ENCODE results near the gene IPPK.

IPPK gene, protein sequence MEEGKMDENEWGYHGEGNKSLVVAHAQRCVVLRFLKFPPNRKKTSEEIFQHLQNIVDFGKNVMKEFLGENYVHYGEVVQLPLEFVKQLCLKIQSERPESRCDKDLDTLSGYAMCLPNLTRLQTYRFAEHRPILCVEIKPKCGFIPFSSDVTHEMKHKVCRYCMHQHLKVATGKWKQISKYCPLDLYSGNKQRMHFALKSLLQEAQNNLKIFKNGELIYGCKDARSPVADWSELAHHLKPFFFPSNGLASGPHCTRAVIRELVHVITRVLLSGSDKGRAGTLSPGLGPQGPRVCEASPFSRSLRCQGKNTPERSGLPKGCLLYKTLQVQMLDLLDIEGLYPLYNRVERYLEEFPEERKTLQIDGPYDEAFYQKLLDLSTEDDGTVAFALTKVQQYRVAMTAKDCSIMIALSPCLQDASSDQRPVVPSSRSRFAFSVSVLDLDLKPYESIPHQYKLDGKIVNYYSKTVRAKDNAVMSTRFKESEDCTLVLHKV

DNA sequence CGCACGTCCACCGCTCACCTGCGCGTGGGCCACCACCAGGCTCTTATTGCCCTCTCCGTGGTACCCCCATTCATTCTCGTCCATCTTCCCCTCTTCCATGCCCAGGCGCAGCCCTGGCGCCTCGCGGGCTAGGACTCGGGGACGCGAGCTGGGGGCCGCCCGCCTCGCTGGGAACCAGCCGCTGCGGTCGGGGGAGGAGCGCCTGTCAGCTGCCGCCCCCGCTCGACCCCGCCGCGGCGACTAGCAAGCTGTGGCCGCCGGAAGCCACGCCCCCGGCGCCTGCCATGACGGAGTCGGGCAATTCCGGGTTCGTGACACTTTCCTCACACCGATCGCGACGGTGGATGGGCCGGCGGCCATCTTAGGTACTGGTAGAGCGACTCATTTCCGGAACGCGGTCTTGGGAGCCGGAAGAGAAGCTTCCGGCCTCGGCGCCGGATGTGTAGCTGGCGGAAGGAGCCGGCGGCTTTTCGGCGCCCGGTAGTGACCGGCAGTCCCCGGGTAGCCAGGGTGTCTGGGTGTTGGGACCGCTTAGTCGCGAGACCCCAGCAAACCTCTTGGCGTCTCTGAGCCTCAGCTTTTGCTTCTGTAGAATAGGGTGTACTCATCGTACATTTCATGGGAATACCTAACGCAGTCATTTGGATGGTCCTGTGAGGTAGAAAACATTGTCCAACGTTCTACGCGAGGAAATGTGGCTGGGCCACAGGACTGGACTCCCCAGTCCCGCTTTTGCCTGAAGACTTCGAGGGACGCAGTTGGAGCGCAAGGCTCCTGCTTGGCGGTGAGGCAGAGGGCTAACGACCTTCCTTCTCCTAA lies at the start of gene IPPK:
Gene IPPK (minus strand): TSS at position 242 of the 819 bp plus-strand sequence. CDS start 143 bp downstream, at position 99.
- DNase-seq (ENCODE audit: low read depth in 2 of 2): peak; percentile 98

DNA sequence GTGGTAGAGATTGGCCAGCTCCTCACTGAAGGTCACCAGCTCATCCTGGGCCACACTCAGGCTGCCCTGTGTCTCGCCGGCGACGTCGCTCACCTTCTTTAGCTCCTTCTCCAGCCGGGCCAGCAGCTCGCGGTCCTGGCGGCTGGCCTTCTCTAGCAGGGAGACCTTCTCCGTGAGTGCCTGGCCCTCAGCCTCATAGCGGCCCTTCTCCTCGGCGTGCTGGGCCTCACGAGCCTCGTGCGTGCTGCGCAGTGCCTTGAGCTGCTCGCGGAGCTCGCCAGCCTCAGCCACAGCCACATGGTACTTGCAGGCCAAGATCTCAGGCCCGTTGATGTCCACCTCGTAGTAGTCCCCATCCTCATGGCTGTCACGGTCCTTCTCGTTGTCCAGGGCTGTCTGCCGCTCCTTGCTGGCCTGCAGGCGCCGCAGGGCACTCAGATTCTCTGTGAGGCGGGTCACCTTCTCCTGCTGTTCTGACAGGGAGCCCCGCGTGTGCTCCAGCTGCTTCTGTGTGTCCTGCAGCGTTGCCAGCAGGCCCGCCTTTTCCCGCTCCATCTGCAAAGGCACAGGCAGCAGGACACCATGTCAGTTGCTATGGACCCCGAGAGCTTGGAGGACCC lies 49.2 kb upstream of the IPPK start:
- DNase-seq (ENCODE audit: low read depth in 2 of 2): no peak

DNA sequence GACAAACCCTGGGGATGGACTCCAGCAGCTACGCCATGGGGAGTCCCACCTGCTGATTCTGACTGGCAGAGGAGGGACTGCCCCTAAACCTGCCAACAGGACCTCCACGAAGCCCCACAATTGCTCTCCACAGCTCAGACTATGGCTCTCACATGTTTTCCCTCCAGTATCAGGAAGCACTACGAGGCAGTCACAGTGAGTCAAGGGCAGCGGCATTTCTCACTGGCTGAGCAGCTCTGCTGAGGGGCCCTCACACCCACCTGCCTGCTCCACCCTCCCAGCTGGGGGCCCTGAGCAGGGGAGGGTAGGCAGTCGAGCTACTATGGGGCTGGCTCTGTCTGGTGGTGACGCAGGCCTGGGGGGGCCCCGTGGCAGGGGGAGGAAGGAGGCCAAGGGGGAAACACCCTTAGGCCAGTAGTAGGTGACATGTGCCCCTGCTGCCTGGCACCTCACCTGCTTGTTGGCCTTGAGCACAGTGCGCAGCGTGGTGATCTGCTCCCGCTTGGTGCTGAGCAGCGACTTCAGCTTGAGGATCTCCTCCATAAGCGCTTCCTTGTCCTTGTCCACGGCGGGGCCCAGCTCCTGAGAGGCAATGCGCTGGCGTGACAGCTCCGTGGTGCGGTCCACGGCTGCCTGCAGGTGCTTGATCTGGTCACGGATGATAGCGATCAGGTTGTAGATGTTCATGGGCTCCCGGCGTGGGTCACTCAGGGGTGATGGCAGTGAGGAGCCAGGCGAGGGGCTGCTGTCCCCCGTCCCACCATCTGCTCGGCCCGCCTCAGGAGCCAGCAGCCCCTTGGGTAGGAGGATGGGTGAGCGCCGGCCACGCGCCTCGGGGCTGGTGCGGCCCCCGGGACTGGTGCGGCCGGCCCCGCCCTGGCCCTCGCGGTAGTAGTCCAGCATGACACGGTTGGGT lies 48.4 kb upstream of the IPPK start:
- DNase-seq (ENCODE audit: low read depth in 2 of 2): no peak

DNA sequence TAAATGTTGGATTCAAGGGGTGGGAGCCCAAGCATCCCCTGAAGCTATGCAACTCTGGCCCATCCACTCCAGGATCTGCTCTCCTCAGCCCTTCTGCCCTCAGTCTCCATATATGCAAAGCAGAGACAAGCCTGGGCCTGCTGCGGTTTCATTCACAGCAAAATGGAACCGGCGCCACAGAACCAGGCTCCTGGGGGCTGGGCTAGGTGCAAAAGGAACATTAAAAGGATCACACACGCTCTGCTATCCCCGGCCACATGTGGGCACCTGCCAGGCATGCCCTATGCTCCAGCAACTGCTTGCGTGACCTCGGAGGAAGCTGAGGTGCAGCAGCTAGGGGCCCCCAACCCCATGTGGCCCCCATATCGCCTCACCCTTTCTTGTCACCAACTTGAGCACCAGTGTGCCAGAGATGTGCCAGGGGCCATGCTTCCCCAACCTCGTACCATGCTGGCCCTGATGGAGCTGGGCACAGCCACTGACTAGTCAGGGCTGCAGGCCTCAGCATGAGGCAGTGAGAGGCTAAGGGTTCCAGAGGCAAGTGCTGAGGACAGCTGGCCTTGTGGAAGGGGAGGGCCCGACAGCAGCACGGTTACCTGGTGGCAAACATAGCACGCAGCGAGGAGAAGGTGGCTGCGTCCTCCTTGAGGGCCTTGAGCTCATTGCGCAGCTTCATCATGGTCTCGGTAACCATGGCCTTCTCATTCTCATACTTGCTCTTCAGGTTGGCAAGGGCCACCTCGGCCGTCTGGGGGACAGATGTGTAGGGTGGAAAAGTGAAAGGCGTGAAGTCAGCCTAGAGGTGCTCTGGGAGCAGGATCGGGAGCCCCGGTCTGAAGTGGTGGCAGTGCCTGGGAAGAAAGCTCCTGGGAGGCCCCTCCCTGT lies 47.5 kb upstream of the IPPK start:
- DNase-seq (ENCODE audit: low read depth in 2 of 2): no peak

DNA sequence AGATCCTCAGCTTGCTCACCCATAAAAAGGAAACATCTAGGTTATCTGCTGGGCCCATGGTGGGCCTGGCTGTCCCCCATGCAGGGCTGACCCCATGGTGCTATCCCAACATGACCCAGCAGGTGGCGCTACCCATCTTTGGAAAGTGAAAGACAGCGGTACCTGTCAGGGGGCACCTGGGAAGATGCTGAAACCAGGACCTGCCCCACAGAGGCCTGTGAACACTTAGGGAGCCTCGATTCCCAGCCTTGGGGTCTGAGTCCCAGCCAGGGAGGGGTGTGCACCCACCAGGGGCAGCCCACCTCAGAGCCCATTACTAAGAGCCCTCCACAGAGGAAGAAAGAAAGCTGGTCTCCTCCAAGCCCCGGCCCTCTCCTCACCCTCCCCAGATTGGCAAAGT lies 46.6 kb upstream of the IPPK start:
- peak; percentile 56 to 73 for DNase-seq (ENCODE audit: low read depth in 2 of 2)

DNA sequence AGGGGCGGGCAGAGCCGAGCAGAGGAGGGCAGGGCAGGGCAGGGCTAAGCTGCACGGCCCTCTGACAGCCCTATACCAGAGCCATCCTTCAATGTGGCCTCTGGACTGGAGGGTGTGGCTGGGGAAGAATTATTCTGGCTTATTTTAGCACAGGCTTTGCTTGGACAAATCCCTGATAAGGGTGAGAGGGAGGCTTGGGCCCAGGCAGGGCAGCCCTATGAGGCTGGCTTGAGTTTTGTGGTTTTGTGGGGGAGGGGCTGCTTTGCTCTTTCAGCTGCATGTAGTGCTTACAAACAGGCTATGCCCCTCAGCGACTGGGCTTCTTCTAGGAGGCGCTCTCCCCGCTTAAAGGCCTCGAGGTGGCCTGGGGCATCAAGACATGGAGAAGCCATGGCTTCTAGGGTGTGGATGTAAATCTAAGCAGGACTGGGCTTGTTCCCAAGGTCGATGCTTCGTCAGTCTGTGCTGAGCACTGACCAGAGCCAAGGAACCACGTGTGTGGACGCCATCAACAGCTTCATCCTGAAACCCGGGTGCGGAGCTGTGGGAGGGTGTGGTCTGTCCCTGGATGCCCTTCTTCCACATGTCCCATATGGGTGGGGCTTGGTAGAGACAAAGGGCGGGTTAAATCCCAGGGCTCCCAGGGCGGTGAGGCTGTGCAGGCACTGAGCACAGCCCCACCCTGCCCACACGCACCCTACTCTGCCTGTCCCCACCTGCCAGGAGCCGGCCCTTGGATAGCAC lies 45.7 kb upstream of the IPPK start:
- no peak for DNase-seq (ENCODE audit: low read depth in 2 of 2)

DNA sequence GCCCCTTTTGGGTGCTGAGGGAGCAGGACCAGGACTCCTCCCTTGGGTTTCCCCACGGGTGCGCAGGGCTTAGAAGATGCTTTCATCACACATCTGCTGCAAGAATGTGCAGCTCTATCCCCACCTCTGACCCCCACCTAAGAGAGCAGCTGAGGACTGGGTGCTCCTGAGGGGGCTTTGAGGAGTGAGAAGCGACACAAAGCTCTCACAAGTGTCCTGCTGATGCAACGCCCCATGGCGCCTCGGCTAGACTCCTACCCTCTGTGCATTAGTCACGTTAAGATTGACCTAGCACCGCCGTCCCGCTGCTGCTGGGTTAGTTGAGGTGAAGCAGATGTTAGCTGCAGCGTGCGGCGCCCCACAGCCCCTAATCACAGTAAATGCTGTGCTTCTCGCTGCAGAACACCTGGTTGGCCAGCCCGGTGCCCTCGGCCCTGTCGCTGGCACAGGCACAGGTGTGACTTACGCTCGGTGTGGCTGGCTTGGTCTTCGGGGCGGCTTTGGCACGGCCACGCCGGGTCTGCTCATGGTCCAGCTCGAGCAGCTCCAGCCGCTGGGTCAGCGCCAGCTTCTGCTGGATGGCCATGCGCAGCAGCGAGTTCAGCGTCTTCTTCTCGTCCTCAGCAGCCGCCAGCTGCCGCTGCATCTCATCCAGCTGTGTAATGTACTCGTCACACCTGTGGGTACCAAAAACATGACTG lies 45.0 kb upstream of the IPPK start:
- DNase-seq (ENCODE audit: low read depth in 2 of 2): no peak

DNA sequence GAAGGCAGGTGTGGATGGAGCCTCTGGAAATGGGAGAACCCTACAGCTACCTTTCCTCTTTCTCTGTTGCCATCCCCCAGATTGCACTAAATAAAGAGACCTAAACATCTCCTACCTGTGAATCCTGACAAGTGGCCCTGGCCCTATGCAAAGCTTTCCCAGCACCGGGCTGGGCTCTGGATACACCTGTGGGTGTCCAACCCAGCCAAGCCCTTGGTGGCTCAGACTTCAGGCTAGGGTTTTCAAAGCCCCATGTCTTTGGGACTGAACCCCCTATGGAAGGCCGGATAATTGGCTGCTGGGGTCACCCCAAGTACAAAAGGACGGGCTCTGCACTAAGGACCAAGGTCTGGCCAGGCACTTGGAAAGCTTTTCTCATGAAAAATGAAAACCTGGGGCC lies 44.1 kb upstream of the IPPK start:
- DNase-seq (ENCODE audit: low read depth in 2 of 2): no peak

DNA sequence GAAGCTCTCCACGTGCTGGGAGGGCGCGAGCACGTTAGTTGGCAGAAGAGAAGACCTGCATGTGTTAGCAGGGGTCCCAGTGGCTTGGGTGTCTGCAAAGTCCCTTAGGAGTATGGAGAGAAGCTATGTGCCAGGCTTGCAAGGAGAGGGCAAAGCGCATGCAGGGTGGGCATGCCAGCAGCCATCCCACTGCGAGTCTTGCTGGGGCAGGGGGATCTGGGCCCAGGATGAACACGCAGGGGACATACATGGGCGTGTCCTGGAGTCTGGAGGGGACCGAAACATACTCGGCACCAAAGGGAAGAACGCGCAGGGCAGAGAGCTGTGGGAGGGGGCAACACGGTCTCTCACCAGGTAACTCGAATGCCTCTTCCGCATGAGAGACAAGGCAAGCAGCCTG lies 43.6 kb upstream of the IPPK start:
- DNase-seq (ENCODE audit: low read depth in 2 of 2): no peak

DNA sequence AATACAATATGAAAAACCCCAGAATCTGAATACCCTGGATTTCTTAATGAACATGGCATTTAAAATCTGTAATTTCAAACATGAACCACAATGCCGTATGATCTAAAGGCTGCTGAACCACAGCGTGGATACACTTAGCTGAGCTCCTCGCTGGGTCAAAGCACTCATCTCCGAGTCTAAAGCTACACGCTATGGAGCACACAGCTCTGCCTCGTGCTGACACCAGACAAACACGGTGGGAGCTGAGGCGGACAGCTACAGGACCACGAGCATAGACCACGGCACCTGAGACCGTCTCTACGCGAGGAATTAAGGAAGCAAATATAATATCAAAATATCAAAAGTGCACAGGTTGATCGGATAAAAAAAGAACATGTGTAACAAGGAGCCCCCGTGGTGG lies 42.8 kb upstream of the IPPK start:
- DNase-seq (ENCODE audit: low read depth in 2 of 2): no peak

DNA sequence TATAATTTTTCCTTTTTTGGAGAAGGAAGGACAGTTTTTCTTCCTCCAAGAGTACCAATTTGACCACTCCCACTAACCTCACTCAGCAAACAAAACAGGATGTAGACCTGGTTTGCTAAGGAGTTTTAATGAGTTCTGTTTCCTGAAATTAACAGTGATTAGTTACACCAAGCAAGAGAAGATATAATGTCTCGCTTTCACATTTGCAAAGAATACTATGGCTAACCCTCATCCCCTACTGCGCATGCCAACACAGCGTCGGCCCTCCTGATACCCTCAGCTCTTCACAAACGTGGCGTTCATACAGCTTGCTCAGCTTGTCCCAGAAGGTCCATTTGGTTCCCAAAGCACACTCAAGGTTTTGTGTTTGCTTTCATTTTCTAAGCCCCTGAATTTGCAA lies 41.9 kb upstream of the IPPK start:
- no peak for DNase-seq (ENCODE audit: low read depth in 2 of 2)

DNA sequence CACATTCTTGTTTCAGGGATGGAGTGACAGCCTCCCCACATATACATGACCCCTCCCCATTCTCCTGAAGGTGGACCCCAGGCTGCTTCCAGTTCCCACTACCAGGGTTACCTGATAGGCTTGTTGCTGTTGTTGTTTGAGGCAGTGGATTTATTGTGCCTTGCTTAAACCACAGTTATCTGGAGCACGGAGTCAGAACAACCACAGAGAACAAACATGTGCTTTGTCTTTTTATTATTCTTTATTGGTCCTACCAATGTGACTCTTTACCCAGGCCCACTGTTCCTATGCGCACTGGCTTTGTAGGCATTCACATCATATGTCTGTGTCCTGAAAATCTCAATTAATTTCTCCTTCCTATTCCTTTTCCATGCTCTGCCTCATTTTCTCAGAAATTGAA lies 41.2 kb upstream of the IPPK start:
- no peak for DNase-seq (ENCODE audit: low read depth in 2 of 2)

DNA sequence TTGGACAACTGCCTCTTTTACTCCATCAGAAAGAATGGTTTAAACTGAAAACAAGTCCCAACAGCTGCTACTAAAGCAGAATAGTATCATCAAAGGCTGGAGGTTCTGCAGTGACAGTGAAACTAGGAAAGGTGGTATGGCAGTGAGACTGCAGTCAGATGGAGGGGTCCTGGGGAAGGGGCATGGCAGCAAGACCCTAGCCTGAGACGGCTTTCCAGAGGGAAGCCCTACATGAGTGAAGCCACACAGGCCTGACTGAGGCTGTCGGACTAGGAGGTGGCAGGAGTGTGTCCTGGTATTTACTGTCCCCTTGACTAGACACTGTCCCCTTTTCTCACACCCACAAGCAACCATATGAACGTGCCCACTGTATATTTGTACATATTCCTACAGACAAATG lies 40.4 kb upstream of the IPPK start:
- DNase-seq (ENCODE audit: low read depth in 2 of 2): no peak

DNA sequence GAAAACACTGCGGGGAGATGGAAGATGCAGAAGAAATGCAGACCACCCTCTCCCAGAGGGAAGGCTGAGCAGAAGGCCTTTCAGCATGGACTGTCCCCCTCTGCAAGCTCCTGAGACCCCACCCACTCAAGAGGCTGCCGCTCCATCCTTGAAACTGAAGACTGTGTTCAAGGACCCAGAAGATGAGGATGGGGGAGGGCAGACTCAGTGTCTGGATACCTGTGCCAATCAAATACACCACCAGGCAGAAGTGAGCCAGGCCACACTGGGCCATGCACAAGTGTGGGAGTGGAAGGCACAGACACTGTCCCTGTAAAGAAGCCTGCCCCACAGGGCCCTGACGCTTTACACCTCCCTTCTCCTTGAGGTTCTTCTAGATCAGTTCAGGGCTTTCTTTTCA lies 40.0 kb upstream of the IPPK start:
- no peak for DNase-seq (ENCODE audit: low read depth in 2 of 2)

DNA sequence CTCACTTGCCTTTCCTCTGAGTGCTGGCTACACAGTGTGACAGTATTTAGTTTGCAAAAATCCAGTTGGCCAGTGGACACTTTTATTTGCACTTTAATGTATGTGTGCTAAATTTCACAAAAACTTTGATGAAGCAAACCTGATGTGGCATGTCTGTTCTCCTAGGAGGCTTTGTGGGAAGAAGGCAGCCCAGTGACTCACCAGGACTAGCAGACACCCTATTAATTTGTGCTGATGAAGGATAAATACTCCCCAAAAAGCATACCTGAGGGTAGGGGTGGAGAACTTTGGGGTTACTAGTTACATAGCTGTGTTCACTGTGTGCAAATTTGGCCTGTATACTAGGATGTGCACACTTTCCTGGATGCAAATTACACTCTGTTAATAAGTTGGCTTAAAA lies 39.3 kb upstream of the IPPK start:
- no peak for DNase-seq (ENCODE audit: low read depth in 2 of 2)

DNA sequence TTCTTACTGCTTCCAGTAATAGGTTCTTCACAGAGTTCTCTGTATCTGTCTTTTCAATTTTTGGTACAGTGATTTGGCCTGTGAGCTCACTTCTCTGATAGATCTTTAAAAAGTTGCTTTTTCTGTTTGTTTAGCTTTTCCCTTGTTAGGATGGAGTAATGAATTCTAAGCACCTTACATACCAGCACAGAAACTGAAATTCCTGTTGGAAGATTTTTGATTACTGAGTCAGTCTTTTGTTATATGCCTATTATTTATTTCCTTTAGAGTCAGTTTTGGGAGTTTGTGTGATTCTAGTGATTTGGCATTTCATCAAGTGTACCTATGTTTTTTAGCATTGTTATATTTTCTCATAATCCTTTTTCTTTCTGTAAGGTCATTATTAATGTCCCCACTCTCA lies 37.6 kb upstream of the IPPK start:
- no peak for DNase-seq (ENCODE audit: low read depth in 2 of 2)

DNA sequence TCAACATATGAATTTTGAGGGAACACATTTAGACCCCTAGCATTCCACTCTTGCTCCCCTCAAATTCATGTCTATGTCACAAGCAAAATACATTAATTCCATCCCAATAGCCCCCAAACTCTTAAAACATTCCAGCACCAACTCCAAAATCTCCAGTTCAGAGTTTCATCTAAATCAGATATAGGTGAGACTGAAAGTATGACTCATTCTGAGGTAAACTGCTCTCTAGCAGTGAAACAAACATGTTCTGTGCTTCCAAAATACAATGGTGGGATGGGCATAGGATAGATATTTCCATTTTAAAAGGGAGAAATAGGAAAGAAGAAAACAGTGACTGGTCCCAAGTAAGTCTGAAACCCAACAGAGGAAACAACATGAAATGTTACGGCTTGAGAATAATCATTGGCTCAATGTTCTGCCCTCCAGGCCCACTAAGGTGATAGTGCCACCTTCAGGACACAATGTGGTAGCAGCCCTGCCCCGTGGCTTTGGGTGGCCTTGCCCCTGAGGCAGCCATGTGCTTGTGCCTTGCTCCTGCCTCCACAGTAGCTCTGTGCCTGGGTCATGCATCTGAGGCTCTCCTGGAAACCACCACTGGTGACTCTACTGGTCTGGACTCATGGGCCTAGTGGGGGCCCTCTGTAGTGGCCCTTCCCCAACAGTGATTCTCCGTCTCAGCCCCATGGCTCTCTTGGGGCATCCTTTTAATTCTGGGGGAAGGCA lies 36.4 kb upstream of the IPPK start:
- DNase-seq (ENCODE audit: low read depth in 2 of 2): peak; percentile 17 to 30

DNA sequence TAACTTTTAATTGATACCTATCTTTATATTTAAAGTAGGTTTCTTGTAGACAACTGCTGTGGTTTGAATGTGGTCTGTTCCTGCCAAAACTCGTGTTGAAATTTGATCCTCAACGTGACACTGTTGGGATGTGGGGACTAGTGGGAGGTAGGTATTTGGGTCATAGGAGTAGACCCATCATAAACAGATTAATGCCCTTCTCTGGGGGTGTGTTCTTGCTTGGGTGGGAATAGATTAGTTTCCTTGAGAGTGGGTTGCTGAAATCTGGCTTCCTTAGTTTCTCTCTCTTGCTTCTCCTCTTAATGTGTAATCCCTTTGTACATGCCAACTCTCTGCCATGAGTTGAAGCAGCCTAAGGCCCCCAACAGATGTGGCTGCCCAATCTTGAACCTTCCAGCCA lies 34.6 kb upstream of the IPPK start:
- no peak for DNase-seq (ENCODE audit: low read depth in 2 of 2)

All from stimulated activated CD4-positive, alpha-beta T cell treated with anti-CD3 and anti-CD28 coated beads, Interleukin-15, amount 100 ng/mL, for 48 hours (primary cell).